ENCODE results near the gene MRGPRE. TPM values are rescaled to one million over a fixed set of nuclear protein-coding genes. Genes with fewer than 3 reads are reported as not detected.

MRGPRE gene
- total RNA-seq, 1 donor from 2014 or later = not detected

DNA sequence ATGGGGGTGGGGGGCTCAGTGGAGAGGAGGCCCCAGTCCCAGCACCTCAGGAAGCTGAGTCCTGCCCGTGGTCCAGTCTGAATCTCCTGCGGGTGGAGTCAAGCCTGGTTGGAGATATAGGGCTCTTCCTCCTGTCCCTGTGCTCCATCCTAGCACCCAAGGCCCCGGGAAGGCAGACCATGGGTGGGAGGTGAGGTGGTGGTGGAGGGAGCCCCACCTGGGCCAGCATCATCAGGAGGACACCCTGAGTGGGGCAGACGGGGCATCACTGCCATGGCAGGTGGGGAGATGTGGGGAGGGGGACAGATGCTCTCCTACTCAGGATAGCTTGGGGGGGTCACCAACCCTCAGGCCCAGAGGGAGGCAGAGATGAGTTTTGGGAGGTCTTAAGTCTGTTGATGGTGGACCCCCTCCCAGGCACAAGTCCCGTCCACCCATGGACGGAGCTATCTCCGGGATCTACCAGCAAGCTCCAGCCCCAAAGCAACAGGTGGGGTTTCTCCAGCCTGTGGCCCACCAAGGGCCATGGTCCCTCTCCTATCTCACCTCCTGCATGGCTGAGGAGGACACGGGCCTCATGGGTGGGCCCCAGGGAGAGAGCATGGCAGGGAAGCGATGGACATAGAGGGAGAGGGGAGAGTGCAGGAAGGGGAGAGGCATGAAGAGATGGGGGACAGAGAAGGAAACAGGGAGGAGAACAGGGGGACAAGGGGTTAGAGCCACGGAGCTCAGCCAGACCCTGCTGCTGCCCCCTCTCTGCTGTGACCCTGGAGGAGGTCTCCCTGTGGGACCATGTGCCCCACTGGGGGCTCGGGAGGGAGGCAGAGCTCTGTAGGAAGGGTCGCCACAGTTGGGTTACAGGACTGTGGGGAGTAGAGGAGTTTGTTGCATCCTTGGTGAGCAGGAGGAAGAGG lies 1.3 kb downstream of the MRGPRE start:
- intact Hi-C loops (cut with DNase I) = no loop called here
- DNase-seq (ENCODE audit: low spot score in 2 of 2) = no peak
- H3K9me3 ChIP-seq = no peaks in the 10 kb centered on the region
- no peaks in the 10 kb centered on the region for H3K36me3 ChIP-seq
- no peak overlapping the region for H3K4me3 ChIP-seq
- TF ChIP-seq, protein P1, sequence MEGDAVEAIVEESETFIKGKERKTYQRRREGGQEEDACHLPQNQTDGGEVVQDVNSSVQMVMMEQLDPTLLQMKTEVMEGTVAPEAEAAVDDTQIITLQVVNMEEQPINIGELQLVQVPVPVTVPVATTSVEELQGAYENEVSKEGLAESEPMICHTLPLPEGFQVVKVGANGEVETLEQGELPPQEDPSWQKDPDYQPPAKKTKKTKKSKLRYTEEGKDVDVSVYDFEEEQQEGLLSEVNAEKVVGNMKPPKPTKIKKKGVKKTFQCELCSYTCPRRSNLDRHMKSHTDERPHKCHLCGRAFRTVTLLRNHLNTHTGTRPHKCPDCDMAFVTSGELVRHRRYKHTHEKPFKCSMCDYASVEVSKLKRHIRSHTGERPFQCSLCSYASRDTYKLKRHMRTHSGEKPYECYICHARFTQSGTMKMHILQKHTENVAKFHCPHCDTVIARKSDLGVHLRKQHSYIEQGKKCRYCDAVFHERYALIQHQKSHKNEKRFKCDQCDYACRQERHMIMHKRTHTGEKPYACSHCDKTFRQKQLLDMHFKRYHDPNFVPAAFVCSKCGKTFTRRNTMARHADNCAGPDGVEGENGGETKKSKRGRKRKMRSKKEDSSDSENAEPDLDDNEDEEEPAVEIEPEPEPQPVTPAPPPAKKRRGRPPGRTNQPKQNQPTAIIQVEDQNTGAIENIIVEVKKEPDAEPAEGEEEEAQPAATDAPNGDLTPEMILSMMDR (IDR thresholded peaks at IDR 0.05) = no peak
- H3K4me1 ChIP-seq = no peaks in the 10 kb centered on the region
- no peak overlapping the region for H3K27ac ChIP-seq
- no peaks in the 10 kb centered on the region for H3K27me3 ChIP-seq

DNA sequence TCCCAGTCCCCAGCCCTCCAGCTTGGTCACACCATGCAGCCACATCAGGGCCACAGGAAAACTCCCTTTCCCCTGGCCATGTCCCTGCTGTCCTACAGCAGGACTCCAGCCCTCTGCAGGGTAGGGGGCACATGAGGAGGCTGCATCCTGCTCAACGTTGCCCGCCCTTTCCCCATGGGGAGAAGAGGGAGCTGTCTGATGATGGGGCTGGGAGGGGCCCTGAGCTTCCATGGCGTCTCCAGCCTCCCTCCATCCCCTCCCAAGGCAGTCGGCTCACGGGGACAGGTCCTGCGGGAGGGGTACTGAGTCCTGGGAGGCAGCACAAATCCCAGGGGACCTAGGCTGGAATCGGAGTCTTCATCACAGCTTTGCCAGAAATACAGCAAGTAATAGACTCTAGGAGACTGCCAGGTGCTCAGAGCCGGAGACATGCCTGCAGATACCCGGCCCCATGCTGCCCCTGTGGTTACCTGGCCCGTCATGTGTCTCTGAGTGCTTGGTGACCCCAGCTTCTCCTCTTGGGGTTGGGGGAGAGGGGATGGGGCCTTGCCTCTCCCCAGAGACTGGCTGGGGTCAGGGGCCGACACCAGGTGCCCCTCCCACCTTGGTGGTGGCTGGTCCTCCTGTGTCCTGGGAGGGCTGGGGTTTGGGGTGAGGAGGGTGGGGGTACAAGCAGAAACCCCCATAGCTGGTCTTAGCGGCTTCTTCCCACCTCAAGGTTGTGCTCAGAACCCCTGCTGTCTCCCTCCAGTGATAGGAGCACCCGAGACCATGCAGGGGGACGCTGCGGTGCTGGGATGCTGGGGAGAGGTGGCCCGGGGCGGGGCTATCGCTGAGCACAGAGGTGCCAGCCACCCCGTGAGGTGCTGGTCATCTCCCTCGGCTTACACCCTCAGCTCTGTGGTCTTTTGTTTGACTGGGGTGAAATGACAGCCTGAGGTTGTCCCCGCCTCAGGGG lies 2.3 kb downstream of the MRGPRE start:
- Histone ChIP-seq H3K9me3 (no peaks in the 10 kb centered on the region), H3K27ac (no peak overlapping the region), H3K36me3 (no peaks in the 10 kb centered on the region), H3K27me3 (no peaks in the 10 kb centered on the region), H3K4me3 (no peak overlapping the region), H3K4me1 (no peaks in the 10 kb centered on the region)
- intact Hi-C loops (cut with DNase I) = no loop called here
- DNase-seq (ENCODE audit: low spot score in 2 of 2) = no peak
- TF ChIP-seq, protein P1 (IDR thresholded peaks at IDR 0.05) = no peak

- Histone ChIP-seq H3K9me3 (no peaks in the 10 kb centered on the region), H3K27me3 (no peaks in the 10 kb centered on the region), H3K4me1 (no peaks in the 10 kb centered on the region), H3K27ac (no peak overlapping the region), H3K4me3 (no peak overlapping the region), H3K36me3 (no peaks in the 10 kb centered on the region)
- DNase-seq (ENCODE audit: low spot score in 2 of 2) = no peak
- intact Hi-C loops (cut with DNase I) = no loop called here
- TF ChIP-seq, protein P1 (IDR thresholded peaks at IDR 0.05) = no peak
These were observed 3.8 kb downstream of the MRGPRE start for GRCh38 chr11:3228445-3228829.

DNA sequence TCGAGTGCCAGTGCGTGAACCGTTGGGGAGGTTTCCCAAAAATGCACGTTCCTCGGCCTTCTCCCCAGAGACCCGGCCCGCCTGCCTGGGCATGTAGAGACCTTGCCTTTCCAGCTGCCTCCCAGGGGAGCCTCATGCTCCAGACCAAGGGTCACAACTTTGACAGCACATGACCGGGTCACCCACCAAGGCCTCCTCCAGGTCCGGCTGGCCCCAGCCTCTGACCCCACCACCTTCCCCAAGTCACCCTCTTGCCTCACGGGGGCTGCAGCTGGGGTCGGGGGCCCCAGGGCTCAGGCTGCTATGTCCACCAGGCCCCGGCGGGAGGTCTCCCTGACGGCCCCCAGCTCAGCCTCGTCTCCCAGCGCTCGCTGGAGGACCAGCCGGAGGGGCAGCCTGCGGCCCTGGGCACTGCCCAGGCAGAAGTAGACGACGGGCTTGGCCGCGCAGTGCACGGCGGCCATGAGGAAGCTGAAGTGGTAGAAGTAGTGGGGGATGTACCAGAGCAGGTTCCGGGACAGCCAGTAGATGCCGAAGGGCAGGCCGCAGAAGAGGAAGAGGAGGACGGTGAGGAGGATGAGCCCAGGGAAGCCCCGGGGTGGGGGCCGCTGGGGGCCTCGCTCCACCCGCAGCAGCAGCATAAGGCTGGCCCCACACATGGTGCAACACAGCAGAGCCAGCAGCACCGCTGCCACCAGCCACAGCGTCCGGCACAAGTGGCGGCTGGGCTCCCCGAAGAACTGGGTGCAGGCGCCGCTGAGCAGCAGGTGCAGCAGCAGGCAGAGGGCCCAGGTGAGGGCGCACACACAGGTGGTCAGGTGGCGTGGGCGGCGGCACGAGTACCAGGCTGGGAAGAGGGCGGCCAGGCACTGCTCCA lies 4.4 kb downstream of the MRGPRE start:
- intact Hi-C loops (cut with DNase I) = no loop called here
- DNase-seq (ENCODE audit: low spot score in 2 of 2) = no peak
- no peaks in the 10 kb centered on the region for H3K4me1 ChIP-seq
- no peaks in the 10 kb centered on the region for H3K27me3 ChIP-seq
- no peak overlapping the region for H3K27ac ChIP-seq
- no peak overlapping the region for H3K4me3 ChIP-seq
- no peaks in the 10 kb centered on the region for H3K36me3 ChIP-seq
- H3K9me3 ChIP-seq = no peaks in the 10 kb centered on the region
- TF ChIP-seq, protein P1 (IDR thresholded peaks at IDR 0.05) = no peak
